GM23248 (cell line): Measurements from ENCODE around the gene PSPH. TPM values are rescaled to one million over a fixed set of nuclear protein-coding genes. Genes with fewer than 3 reads are reported as not detected.

Experiments
- DNase-seq: peaks from one replicate; pipeline ENCODE4 v3.0.0-alpha.2; 2015
- H2AFZ ChIP-seq: fragments of 200-600 bp; sonication (generic); 2 replicates; pipeline ENCODE4 v1.6.1; 2016; ENCODE audit warnings: antibody characterized with exemption
- H3F3A ChIP-seq: fragments of 200-600 bp; sonication (generic); 2 replicates; pipeline ENCODE4 v1.6.1; 2016; ENCODE audit warnings: mild to moderate bottlenecking, antibody characterized with exemption, mixed run types; ENCODE audit not compliant: insufficient read depth
- H3K27ac ChIP-seq: fragments of 200-600 bp; sonication (generic); 2 replicates; pipeline ENCODE4 v1.5.1; 2016; ENCODE audit warnings: mild to moderate bottlenecking
- H3K27me3 ChIP-seq: fragments of 200-600 bp; sonication (generic); replicated peaks from 2 replicates; pipeline ENCODE4 v1.6.1; 2016; ENCODE audit warnings: mild to moderate bottlenecking; ENCODE audit not compliant: insufficient read depth
- H3K36me3 ChIP-seq: fragments of 200-600 bp; sonication (generic); 2 replicates; pipeline ENCODE4 v1.6.1; 2016; ENCODE audit warnings: low read depth, mild to moderate bottlenecking
- H3K4me1 ChIP-seq: fragments of 200-600 bp; sonication (generic); 2 replicates; pipeline ENCODE4 v1.6.1; 2016; ENCODE audit warnings: mild to moderate bottlenecking; ENCODE audit not compliant: insufficient read depth
- H3K4me2 ChIP-seq: fragments of 200-600 bp; sonication (generic); one replicate; pipeline ENCODE4 v1.6.1; 2016; ENCODE audit warnings: mild to moderate bottlenecking; ENCODE audit not compliant: unreplicated experiment
- H3K4me3 ChIP-seq: fragments of 200-600 bp; sonication (generic); 2 replicates; pipeline ENCODE4 v1.5.1; 2016; ENCODE audit warnings: mild to moderate bottlenecking
- H3K79me2 ChIP-seq: fragments of 200-600 bp; sonication (generic); 2 replicates; pipeline ENCODE4 v1.6.1; 2016; ENCODE audit warnings: mild to moderate bottlenecking; ENCODE audit not compliant: insufficient read depth
- H3K9ac ChIP-seq: fragments of 200-600 bp; sonication (generic); 2 replicates; pipeline ENCODE4 v1.6.1; 2016; ENCODE audit warnings: mild to moderate bottlenecking
- H3K9me2 ChIP-seq: fragments of 200-600 bp; sonication (generic); 2 replicates; pipeline ENCODE4 v1.6.1; 2016; ENCODE audit warnings: mixed run types, mild to moderate bottlenecking, moderate library complexity; ENCODE audit not compliant: insufficient read depth
- H3K9me3 ChIP-seq: fragments of 200-600 bp; sonication (generic); one replicate; pipeline ENCODE4 v1.6.1; 2017; ENCODE audit warnings: low read depth
- H4K20me1 ChIP-seq: fragments of 200-600 bp; sonication (generic); 2 replicates; pipeline ENCODE4 v1.6.0; 2016; ENCODE audit not compliant: insufficient read depth
- EZH2 ChIP-seq: fragments of 200-600 bp; sonication (generic); IDR thresholded peaks from 2 replicates; pipeline ENCODE4 v1.6.1; 2018; ENCODE audit warnings: antibody characterized with exemption, mild to moderate bottlenecking; ENCODE audit not compliant: insufficient read depth, poor library complexity, severe bottlenecking
- EZH2phosphoT487 ChIP-seq: fragments of 200-600 bp; sonication (generic); IDR thresholded peaks from 2 replicates; pipeline ENCODE4 v1.6.1; 2018; ENCODE audit warnings: antibody characterized with exemption, moderate library complexity, mild to moderate bottlenecking, low read depth; ENCODE audit not compliant: insufficient read depth
- WGBS, 2 experiments: methylation state at CpG; one replicate each; pipeline ENCODE4 v1.1.6; 2015 to 2017; ENCODE audit warnings: low lambda C conversion rate in 2 of 2, low coverage in 1 of 2; ENCODE audit errors: missing lambda C conversion rate in 2 of 2; 5-methylcytosine and 5-hydroxymethylcytosine counted together
- in situ Hi-C: fragments of 300-500 bp; cut with MboI; formaldehyde crosslinking; loops from 2 replicates; pipeline ENCODE4 v1.15.0; 2020
- polyA plus RNA-seq: library from polyadenylated mRNA; unstranded; fragments of >200 nt; fragmentation: Nextera tagmentation; extraction: Ambion mirVana; gene quantifications from 2 replicates; pipeline ENCODE4 v1.2.1, GENCODE V29; 2016
- total RNA-seq: library from RNA; depleted of rRNA; stranded (reverse); fragments of >200 nt; shearing (Covaris generic); gene quantifications from 2 replicates; pipeline ENCODE4 v1.2.3, GENCODE V29; 2014

The PSPH gene
- total and polyA plus RNA-seq, 2 experiments from 2014 or later = 34.5 to 68.6 TPM

- Histone ChIP-seq H2AFZ (no peak overlapping the region), H3F3A (0 out of 2 replicates have a peak, but pooled peaks cover 4% of the 10 kb centered on the region), H3K4me1 (no peaks in the 10 kb centered on the region; the same call in 1 of the 2 replicates), H3K9me2 (no peaks in the 10 kb centered on the region), H3K27me3 (no peaks in the 10 kb centered on the region), H3K4me2 (no peak overlapping the region), H3K9me3 (no peaks in the 10 kb centered on the region), H3K36me3 (peaks cover 4% of the 10 kb centered on the region; the same call in 1 of the 2 replicates), H3K27ac (no peak overlapping the region), H3K4me3 (no peak overlapping the region), H3K9ac (no peak overlapping the region), H3K79me2 (peaks cover 28% of the 10 kb centered on the region), H4K20me1 (no peaks in the 10 kb centered on the region)
- 89 to 91% methylated on average over 8 of the region's 8 CpGs for whole genome bisulfite sequencing, 2 experiments
- TF ChIP-seq EZH2 (no peak), EZH2phosphoT487 (no peak)
- in situ Hi-C loops = no loop called here
- DNase-seq = no peak
Measured at GRCh38 chr7:56030340-56030739, 20.9 kb downstream of the PSPH start.

DNA sequence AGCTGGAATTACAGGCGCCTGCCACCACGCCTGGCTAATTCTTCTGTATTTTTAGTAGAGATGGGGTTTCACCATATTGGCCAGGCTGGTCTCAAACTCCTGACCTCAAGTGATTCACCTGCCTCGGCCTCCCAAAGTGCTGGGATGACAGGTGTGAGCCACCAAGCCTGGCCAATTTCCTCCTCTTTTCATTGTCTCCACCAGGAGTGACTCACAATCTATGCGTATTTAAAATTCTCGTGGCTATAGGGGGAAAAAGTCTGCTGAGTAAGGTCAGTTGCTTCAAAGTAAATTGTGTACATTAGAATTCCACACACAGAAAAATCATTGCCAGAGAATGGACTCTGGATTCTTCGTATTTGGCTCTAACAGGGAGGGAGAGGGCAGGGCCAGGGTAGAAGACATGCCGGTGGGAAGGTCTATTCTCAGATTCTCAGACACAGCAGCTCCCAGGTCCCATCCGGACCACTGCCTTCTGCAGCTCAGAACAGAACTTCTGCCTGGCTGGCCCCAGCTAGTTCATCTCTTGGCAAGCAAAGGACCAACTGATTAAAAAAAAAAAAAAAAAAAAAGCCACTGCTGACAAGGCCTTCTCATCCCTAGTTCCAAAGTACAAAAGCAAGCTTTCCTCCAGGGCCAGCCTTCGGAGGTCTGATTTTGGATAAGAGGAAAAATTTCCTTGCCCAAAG, 22.2 kb downstream of the PSPH start:
- no peak overlapping the region for H3K4me3 ChIP-seq
- no peak overlapping the region for H3K27ac ChIP-seq
- no peak overlapping the region for H3K4me2 ChIP-seq
- no peaks in the 10 kb centered on the region; the same call in 1 of the 2 replicates for H3K4me1 ChIP-seq
- DNase-seq = no peak
- peaks cover 4% of the 10 kb centered on the region; the same call in 1 of the 2 replicates for H3K36me3 ChIP-seq
- 0 out of 2 replicates have a peak, but pooled peaks cover 2% of the 10 kb centered on the region for H3F3A ChIP-seq
- no peaks in the 10 kb centered on the region for H3K9me2 ChIP-seq
- TF ChIP-seq EZH2 = no peak
- no peak for TF ChIP-seq EZH2phosphoT487
- H2AFZ ChIP-seq = no peak overlapping the region
- H3K79me2 ChIP-seq = peaks cover 28% of the 10 kb centered on the region
- no peaks in the 10 kb centered on the region for H3K9me3 ChIP-seq
- no peaks in the 10 kb centered on the region for H4K20me1 ChIP-seq
- 91 to 95% methylated on average over 9 of the region's 9 CpGs for WGBS, 2 experiments
- H3K27me3 ChIP-seq = no peaks in the 10 kb centered on the region
- no peak overlapping the region for H3K9ac ChIP-seq
- in situ Hi-C loops = no loop called here

- TF ChIP-seq EZH2phosphoT487 (no peak), EZH2 (no peak)
- Histone ChIP-seq H4K20me1 (no peaks in the 10 kb centered on the region), H3K4me1 (no peaks in the 10 kb centered on the region), H3K4me2 (no peak overlapping the region), H3K9me2 (no peaks in the 10 kb centered on the region), H3K4me3 (no peak overlapping the region), H3F3A (no peaks in the 10 kb centered on the region), H3K79me2 (peaks cover 11% of the 10 kb centered on the region; the same call in 1 of the 2 replicates), H3K27me3 (no peaks in the 10 kb centered on the region), H3K27ac (no peak overlapping the region), H3K36me3 (peaks cover 4% of the 10 kb centered on the region; the same call in 1 of the 2 replicates), H3K9me3 (no peaks in the 10 kb centered on the region), H3K9ac (no peak overlapping the region), H2AFZ (no peak overlapping the region)
- 100% methylated on average over 2 of the region's 2 CpGs for WGBS, 2 experiments
- no peak for DNase-seq
- in situ Hi-C loops = no loop called here
Measured at GRCh38 chr7:56026538-56026937, 24.7 kb downstream of the PSPH start.

DNA sequence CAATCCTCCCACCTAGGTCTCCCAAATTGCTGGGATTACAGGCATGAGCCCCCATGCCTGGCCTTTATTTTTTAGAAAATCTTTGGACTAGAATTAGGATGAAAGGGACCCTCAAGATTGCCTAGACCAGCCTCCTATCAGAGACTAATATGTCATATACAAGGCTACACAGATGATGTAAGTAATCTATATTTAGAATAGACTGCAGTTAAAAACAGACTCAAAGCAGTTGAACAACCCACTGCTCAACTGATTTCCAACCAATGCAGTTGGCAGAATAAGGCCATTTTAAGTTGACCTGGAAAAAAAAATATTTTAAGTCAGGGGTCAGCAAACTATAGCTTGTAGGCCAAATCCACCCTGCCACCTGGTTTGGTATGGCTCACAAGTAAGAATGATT, 27.7 kb downstream of the PSPH start:
- no peaks in the 10 kb centered on the region for H3K9me2 ChIP-seq
- H3K27me3 ChIP-seq = no peaks in the 10 kb centered on the region
- no peaks in the 10 kb centered on the region for H3K9me3 ChIP-seq
- in situ Hi-C loops = no loop called here
- no peak overlapping the region for H3K4me3 ChIP-seq
- H3F3A ChIP-seq = no peaks in the 10 kb centered on the region
- H4K20me1 ChIP-seq = no peaks in the 10 kb centered on the region
- H3K4me1 ChIP-seq = no peaks in the 10 kb centered on the region
- TF ChIP-seq EZH2phosphoT487 = no peak
- no peak for TF ChIP-seq EZH2
- no peak overlapping the region for H3K27ac ChIP-seq
- H3K79me2 ChIP-seq = peaks cover 8% of the 10 kb centered on the region; the same call in 1 of the 2 replicates
- 0 out of 2 replicates have a peak, but pooled peaks cover 6% of the 10 kb centered on the region for H3K36me3 ChIP-seq
- no peak overlapping the region for H2AFZ ChIP-seq
- H3K9ac ChIP-seq = no peak overlapping the region
- H3K4me2 ChIP-seq = no peak overlapping the region
- DNase-seq = no peak
